CD14-positive monocyte (primary cell): Measurements from ENCODE around the gene LGSN. TPM values are rescaled to one million over a fixed set of nuclear protein-coding genes. Genes with fewer than 3 reads are reported as not detected.

Experiments
- DNase-seq, 3 donors: peaks; one replicate each; pipeline ENCODE4 v3.0.0-alpha.2; 2011 to 2022
- H2AFZ ChIP-seq: 2 replicates; pipeline ENCODE4 v1.6.0; 2012; ENCODE audit warnings: mild to moderate bottlenecking, low read depth, low read length, inconsistent platforms; ENCODE audit not compliant: insufficient read depth, poor library complexity, severe bottlenecking
- H3K27ac ChIP-seq, 2 donors: 1 replicate in 1 of 2; 2 replicates in 1 of 2; pipeline ENCODE4 v1.5.1; 2012 to 2013; ENCODE audit warnings: low read length in 2 of 2, control low read depth in 1 of 2, inconsistent platforms in 1 of 2, low read depth in 1 of 2, mild to moderate bottlenecking in 1 of 2
- H3K27me3 ChIP-seq, 2 donors: one replicate each; pipeline versions ENCODE4 v1.6.0 to v1.6.1; 2011 to 2013; ENCODE audit warnings: low read length in 2 of 2; ENCODE audit not compliant: control insufficient read depth in 2 of 2, insufficient read depth in 2 of 2
- H3K36me3 ChIP-seq, 2 donors: replicated peaks in 1 of 2; 1 replicate in 1 of 2; 2 replicates in 1 of 2; pipeline versions ENCODE4 v1.5.1 to v1.6.1; 2012 to 2013; ENCODE audit warnings: low read length in 2 of 2, control low read depth in 1 of 2, inconsistent platforms in 1 of 2, mild to moderate bottlenecking in 1 of 2; ENCODE audit not compliant: insufficient read depth in 2 of 2, control insufficient read depth in 1 of 2
- H3K4me1 ChIP-seq, 2 donors: 1 replicate in 1 of 2; 2 replicates in 1 of 2; pipeline versions ENCODE4 v1.5.1 to v1.6.1; 2012 to 2013; ENCODE audit warnings: low read length in 2 of 2, control low read depth in 1 of 2, inconsistent platforms in 1 of 2, mild to moderate bottlenecking in 1 of 2, moderate library complexity in 1 of 2; ENCODE audit not compliant: insufficient read depth in 2 of 2, control insufficient read depth in 1 of 2
- H3K4me2 ChIP-seq: replicated peaks from 2 replicates; pipeline ENCODE3; 2012; ENCODE audit warnings: low read length, moderate library complexity, mild to moderate bottlenecking; ENCODE audit not compliant: poor library complexity, severe bottlenecking; ENCODE audit errors: extremely low read depth
- H3K4me3 ChIP-seq, 3 experiments: fragments of 200-600 bp in 1 of 3; sonication (generic) in 1 of 3; replicated peaks in 1 of 3; 1 replicate in 2 of 3; 2 replicates in 1 of 3; pipeline ENCODE4 v1.5.1; 2011 to 2013; ENCODE audit warnings: low read length in 3 of 3, mild to moderate bottlenecking in 3 of 3, control low read depth in 2 of 3, low read depth in 2 of 3, inconsistent platforms in 1 of 3, moderate library complexity in 1 of 3
- H3K79me2 ChIP-seq: 2 replicates; pipeline ENCODE4 v1.6.0; 2012; ENCODE audit warnings: mild to moderate bottlenecking, control low read depth, inconsistent platforms, low read length, moderate library complexity; ENCODE audit not compliant: insufficient read depth
- H3K9ac ChIP-seq: 2 replicates; pipeline ENCODE4 v1.6.0; 2017; ENCODE audit warnings: low read length, mild to moderate bottlenecking; ENCODE audit not compliant: insufficient read depth, poor library complexity, severe bottlenecking
- H3K9me3 ChIP-seq, 2 donors: replicated peaks in 1 of 2; 1 replicate in 1 of 2; 2 replicates in 1 of 2; pipeline versions ENCODE4 v1.5.1 to v1.6.1; 2012 to 2013; ENCODE audit warnings: low read length in 2 of 2, control low read depth in 1 of 2; ENCODE audit not compliant: control insufficient read depth in 1 of 2, insufficient read depth in 1 of 2
- H4K20me1 ChIP-seq: 2 replicates; pipeline ENCODE4 v1.6.0; 2012; ENCODE audit warnings: mild to moderate bottlenecking, low read length, control low read depth, moderate library complexity; ENCODE audit not compliant: insufficient read depth
- H3K27ac Mint-ChIP-seq, 7 donors: one replicate each; pipeline ENCODE4 v1.8.0; 2020; ENCODE audit warnings: mild to moderate bottlenecking in 7 of 7, mixed read lengths in 7 of 7, moderate library complexity in 6 of 7, inconsistent platforms in 2 of 7
- H3K27me3 Mint-ChIP-seq, 3 donors: one replicate each; pipeline ENCODE4 v1.8.0; 2021 to 2022; ENCODE audit warnings: low read depth in 3 of 3, mild to moderate bottlenecking in 3 of 3, mixed read lengths in 3 of 3, moderate library complexity in 3 of 3, inconsistent platforms in 1 of 3
- H3K36me3 Mint-ChIP-seq, 2 donors: one replicate each; pipeline ENCODE4 v1.8.0; 2020; ENCODE audit warnings: mixed read lengths in 2 of 2, inconsistent platforms in 1 of 2, mild to moderate bottlenecking in 1 of 2
- H3K4me1 Mint-ChIP-seq: one replicate; pipeline ENCODE4 v1.8.0; 2020; ENCODE audit warnings: mild to moderate bottlenecking, mixed read lengths
- H3K4me3 Mint-ChIP-seq, 2 donors: one replicate each; pipeline ENCODE4 v1.8.0; 2020; ENCODE audit warnings: mild to moderate bottlenecking in 2 of 2, mixed read lengths in 2 of 2, moderate library complexity in 1 of 2
- H3K9me3 Mint-ChIP-seq, 7 donors: one replicate each; pipeline ENCODE4 v1.8.0; 2020 to 2022; ENCODE audit warnings: mixed read lengths in 7 of 7, mild to moderate bottlenecking in 6 of 7, moderate library complexity in 6 of 7, inconsistent platforms in 2 of 7
- CTCF ChIP-seq: fragments of 200-600 bp; IDR thresholded peaks from one replicate; pipeline ENCODE4 v1.8.0; 2022; ENCODE audit warnings: antibody characterized with exemption, mild to moderate bottlenecking
- WGBS: methylation state at CpG from one replicate; pipeline ENCODE4 v1.1.5; 2013; ENCODE audit warnings: missing lambda C conversion rate; ENCODE audit not compliant: insufficient coverage; 5-methylcytosine and 5-hydroxymethylcytosine counted together
- intact Hi-C, 2 donors: fragments of 100-400 bp; cut with micrococcal nuclease; formaldehyde crosslinking; loops; one replicate each; pipeline versions ENCODE4 v1.15.0 to v1.15.1; 2023
- polyA plus RNA-seq, 3 donors: library from polyadenylated mRNA; depleted of rRNA in 1 of 3; unstranded in 2 of 3; stranded (reverse) in 1 of 3; fragments of 300-500 nt in 2 of 3; fragments of >200 nt in 1 of 3; fragmentation: Illumina TruSeq in 2 of 3; gene quantifications; 1 replicate in 2 of 3; 2 replicates in 1 of 3; pipeline ENCODE4 v1.2.3, GENCODE V29; 2012 to 2021

LGSN gene
- polyA plus RNA-seq, 3 donors, result not detected

- DNase-seq, result no peak
- WGBS, result no CpG with 5 or more reads among the region's 3 CpGs
- Mint-ChIP-seq H3K27ac (no peak overlapping the region), H3K36me3 (no peaks in the 10 kb centered on the region), H3K4me3 (no peak overlapping the region), H3K9me3 (peaks cover 0 to 6% (median 3%) of the 10 kb centered on the region in 7 donors), H3K4me1 (no peaks in the 10 kb centered on the region), H3K27me3 (peaks cover 0 to 2% (median 0%) of the 10 kb centered on the region in 3 donors)
- H3K9me3 ChIP-seq, result no peaks in the 10 kb centered on the region
- no peaks in the 10 kb centered on the region for H3K79me2 ChIP-seq
- no peaks in the 10 kb centered on the region for H3K4me1 ChIP-seq
- H3K4me2 ChIP-seq, result no peak overlapping the region
- no peak overlapping the region for H3K27ac ChIP-seq
- no peaks in the 10 kb centered on the region for H3K27me3 ChIP-seq
- H3K36me3 ChIP-seq, result no peaks in the 10 kb centered on the region
- no peaks in the 10 kb centered on the region for H4K20me1 ChIP-seq
- H2AFZ ChIP-seq, result no peak overlapping the region
- no peak overlapping the region for H3K4me3 ChIP-seq
- TF ChIP-seq CTCF, result no peak
- no peak overlapping the region for H3K9ac ChIP-seq
- intact Hi-C loops, result no loop called here
Measured at GRCh38 chr6:63249875-63250482, 69.8 kb downstream of the LGSN start.

- Histone ChIP-seq H3K4me2 (no peak overlapping the region), H3K9me3 (no peaks in the 10 kb centered on the region), H3K4me1 (no peaks in the 10 kb centered on the region), H3K27me3 (no peaks in the 10 kb centered on the region), H4K20me1 (no peaks in the 10 kb centered on the region), H3K9ac (no peak overlapping the region), H3K36me3 (no peaks in the 10 kb centered on the region), H3K4me3 (no peak overlapping the region), H2AFZ (no peak overlapping the region), H3K79me2 (no peaks in the 10 kb centered on the region), H3K27ac (no peak overlapping the region)
- no peak for TF ChIP-seq CTCF
- Mint-ChIP-seq H3K4me3 (no peak overlapping the region), H3K27me3 (peaks cover 0 to 2% (median 0%) of the 10 kb centered on the region in 3 donors), H3K4me1 (no peaks in the 10 kb centered on the region), H3K9me3 (peaks cover 0 to 3% (median 2%) of the 10 kb centered on the region in 7 donors), H3K36me3 (no peaks in the 10 kb centered on the region), H3K27ac (no peak overlapping the region)
- intact Hi-C loops, result no loop called here
- no peak for DNase-seq
Measured at GRCh38 chr6:63246581-63246980, 73.2 kb downstream of the LGSN start.
